ENCODE measurements around the gene TERC. TPM values are rescaled to one million over a fixed set of nuclear protein-coding genes. Genes with fewer than 3 reads are reported as not detected.

The TERC gene
- total and polyA plus RNA-seq, 10 of the 15 experiments (the other 5 are each of a cell fraction or from before 2014, with no cell fraction given): 0.43 to 125 (median 6.2) TPM; not detected in 4

- TF ChIP-seq, protein P1, sequence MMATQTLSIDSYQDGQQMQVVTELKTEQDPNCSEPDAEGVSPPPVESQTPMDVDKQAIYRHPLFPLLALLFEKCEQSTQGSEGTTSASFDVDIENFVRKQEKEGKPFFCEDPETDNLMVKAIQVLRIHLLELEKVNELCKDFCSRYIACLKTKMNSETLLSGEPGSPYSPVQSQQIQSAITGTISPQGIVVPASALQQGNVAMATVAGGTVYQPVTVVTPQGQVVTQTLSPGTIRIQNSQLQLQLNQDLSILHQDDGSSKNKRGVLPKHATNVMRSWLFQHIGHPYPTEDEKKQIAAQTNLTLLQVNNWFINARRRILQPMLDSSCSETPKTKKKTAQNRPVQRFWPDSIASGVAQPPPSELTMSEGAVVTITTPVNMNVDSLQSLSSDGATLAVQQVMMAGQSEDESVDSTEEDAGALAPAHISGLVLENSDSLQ (IDR thresholded peaks at IDR 0.05): no peak
- TF ChIP-seq KLF5 (IDR thresholded peaks at IDR 0.05; ENCODE audit: partially characterized antibody) (no peak), EED (IDR thresholded peaks at IDR 0.05; ENCODE audit: low read depth) (no peak), BACH1 (IDR thresholded peaks at IDR 0.05; ENCODE audit: borderline replicate concordance) (no peak), KDM1A (IDR thresholded peaks at IDR 0.05; ENCODE audit: borderline replicate concordance) (no peak)
These were observed 7.5 kb upstream of the TERC start (continued) for GRCh38 chr3:169772305-169772896.

GRCh38 chr3:169771497-169772304, 6.8 kb upstream of the TERC start:
- Histone ChIP-seq H3K27ac (ENCODE audit: control insufficient read depth, insufficient read depth) (peak overlapping the region; percentile 99), H3K4me1 (ENCODE audit: control insufficient read depth, insufficient read depth, low read length) (peaks cover 14% of the 10 kb centered on the region; the same call in 1 of the 2 replicates), H3K4me3 (peak overlapping the region; percentile 97), H4K20me1 (ENCODE audit: control insufficient read depth, insufficient read depth) (no peaks in the 10 kb centered on the region), H3K9ac (ENCODE audit: control insufficient read depth, insufficient read depth, low read length) (peak overlapping the region; percentile 99), H3K9me3 (replicated peaks; ENCODE audit: control insufficient read depth, insufficient read depth, low read length) (no peaks in the 10 kb centered on the region), H3K79me2 (ENCODE audit: control insufficient read depth, insufficient read depth, low read length) (peaks cover 33% of the 10 kb centered on the region), H3K27me3 (replicated peaks in 1 of 2; ENCODE audit: control insufficient read depth in 2 of 2, insufficient read depth in 2 of 2, low read length in 1 of 2) (no peaks in the 10 kb centered on the region), H3K4me2 (ENCODE audit: control insufficient read depth, insufficient read depth) (peak overlapping the region; percentile 80), H3K36me3 (ENCODE audit: control insufficient read depth in 2 of 2, insufficient read depth in 2 of 2, low read length in 1 of 2) (peaks cover 0 to 10% of the 10 kb centered on the region in 2 experiments; a peak in 1 of 4 replicates), H2AFZ (ENCODE audit: control insufficient read depth, low read depth, low read length) (peak overlapping the region; percentile 95)
- WGBS (ENCODE audit: insufficient coverage, insufficient replicate concordance, low lambda C conversion rate, missing lambda C conversion rate): 1% methylated on average over 27 of the region's 27 CpGs
- no TSS peak for BruUV-seq (replicated peaks)
- ChIA-PET POLR2A (interaction anchor here (0.6 to 0.7 kb wide), 9 partner anchors 9 to 1941 kb away, joined by 3 to 5 read pairs (median 3); partner anchors contain the start of gene SEC62), SMC1A (ENCODE audit: uncharacterized antibody, unreplicated experiment) (interaction anchor here (1.1 to 2.0 kb wide), 2 partner anchors 197 to 282 kb away, joined by 3 to 4 read pairs; no protein-coding TSS in a partner anchor), CTCF (interaction anchor here (0.6 to 1.7 kb wide), 5 partner anchors 8 to 563 kb away, joined by 3 to 12 read pairs (median 3); no protein-coding TSS in a partner anchor), RAD21 (ENCODE audit: unreplicated experiment) (interaction anchor here (0.7 to 2.1 kb wide), 5 partner anchors 8 to 319 kb away, joined by 3 to 10 read pairs (median 4); no protein-coding TSS in a partner anchor)
- intact Hi-C loops (cut with micrococcal nuclease; ENCODE audit: unreplicated experiment) (loop anchor here (5.0 kb wide), 3 partner anchors 161 to 1096 kb away; partner anchors contain the start of gene SKIL), in situ Hi-C loops (cut with MboI) (no loop called here)
- DNase-seq (ENCODE audit: low read depth, low spot score): peak; percentile 90
- peak; percentile 76 for FAIRE-seq
- peak; percentile 19 for ATAC-seq
- no peak for TF ChIP-seq KDM1A (IDR thresholded peaks at IDR 0.05; ENCODE audit: borderline replicate concordance)
- TF ChIP-seq, protein P2, sequence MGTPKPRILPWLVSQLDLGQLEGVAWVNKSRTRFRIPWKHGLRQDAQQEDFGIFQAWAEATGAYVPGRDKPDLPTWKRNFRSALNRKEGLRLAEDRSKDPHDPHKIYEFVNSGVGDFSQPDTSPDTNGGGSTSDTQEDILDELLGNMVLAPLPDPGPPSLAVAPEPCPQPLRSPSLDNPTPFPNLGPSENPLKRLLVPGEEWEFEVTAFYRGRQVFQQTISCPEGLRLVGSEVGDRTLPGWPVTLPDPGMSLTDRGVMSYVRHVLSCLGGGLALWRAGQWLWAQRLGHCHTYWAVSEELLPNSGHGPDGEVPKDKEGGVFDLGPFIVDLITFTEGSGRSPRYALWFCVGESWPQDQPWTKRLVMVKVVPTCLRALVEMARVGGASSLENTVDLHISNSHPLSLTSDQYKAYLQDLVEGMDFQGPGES (IDR thresholded peaks at IDR 0.05): no peak
- TF ChIP-seq ZNF622 (IDR thresholded peaks at IDR 0.05): no peak
- 0 out of 2 replicates have a peak, but pooled peaks have one; percentile 12 for TF ChIP-seq TAF1 (IDR thresholded peaks at IDR 0.05; ENCODE audit: borderline replicate concordance, low read depth, low read length)
- peak; percentile 76; the same call in 1 of the 2 replicates for TF ChIP-seq ZSCAN29 (IDR thresholded peaks at IDR 0.05)
- no peak for TF ChIP-seq CHD1 (IDR thresholded peaks at IDR 0.05; ENCODE audit: low read depth, low read length)
- no peak for TF ChIP-seq ESRRA (IDR thresholded peaks at IDR 0.05; ENCODE audit: low read length)
- peak; percentile 70; the same call in 1 of the 2 replicates for TF ChIP-seq GABPA (IDR thresholded peaks at IDR 0.05; ENCODE audit: low read depth)
- no peak for TF ChIP-seq NR2C1 (IDR thresholded peaks at IDR 0.05)
- no peak for TF ChIP-seq RAD21 (IDR thresholded peaks at IDR 0.05; ENCODE audit: insufficient read depth, low read depth, low read length)
- TF ChIP-seq CBX5 (IDR thresholded peaks at IDR 0.05; ENCODE audit: low read depth): no peak
- TF ChIP-seq CREM (IDR thresholded peaks at IDR 0.05; ENCODE audit: low read depth): no peak
- TF ChIP-seq SPI1 (IDR thresholded peaks at IDR 0.05; ENCODE audit: borderline replicate concordance, insufficient read depth, low read depth, low read length): no peak
- no peak for TF ChIP-seq SIN3A (IDR thresholded peaks at IDR 0.05; ENCODE audit: low read depth, low read length)
- TF ChIP-seq MYB (IDR thresholded peaks at IDR 0.05; ENCODE audit: borderline replicate concordance, low read depth, low read length): no peak

Data from GM12878 (cell line).